Fibroblast of lung (primary cell): ENCODE data around the gene DAB1. TPM values are rescaled to one million over a fixed set of nuclear protein-coding genes. Genes with fewer than 3 reads are reported as not detected.
"Not testable (repeated sequence)": the region's sequence is repeated elsewhere in the genome, so short reads cannot be mapped to it uniquely, and the experiment has no call there.

ENCODE experiments used
- DNase-seq, 2 donors: peaks; one replicate each; pipeline versions ENCODE4 v3.0.0 to v3.0.0-alpha.2; 2010; ENCODE audit warnings: low read depth in 2 of 2
- H2AFZ ChIP-seq: 2 replicates; pipeline ENCODE4 v1.5.1; 2012; ENCODE audit warnings: low read length, control low read depth, inconsistent platforms
- H3K27ac ChIP-seq: 2 replicates; pipeline ENCODE4 v1.5.1; 2011; ENCODE audit warnings: low read length, control low read depth; ENCODE audit not compliant: insufficient read depth
- H3K27me3 ChIP-seq: 2 replicates; pipeline ENCODE4 v1.5.1; 2011; ENCODE audit warnings: mild to moderate bottlenecking, low read length; ENCODE audit not compliant: control insufficient read depth, insufficient read depth
- H3K36me3 ChIP-seq: 2 replicates; pipeline ENCODE4 v1.5.1; 2011; ENCODE audit warnings: low read length; ENCODE audit not compliant: control insufficient read depth, insufficient read depth
- H3K4me1 ChIP-seq: 2 replicates; pipeline ENCODE4 v1.5.1; 2011; ENCODE audit warnings: low read length; ENCODE audit not compliant: control insufficient read depth, insufficient read depth; ENCODE audit errors: extremely low read depth
- H3K4me2 ChIP-seq: 2 replicates; pipeline ENCODE4 v1.5.1; 2011; ENCODE audit warnings: low read length, control low read depth; ENCODE audit not compliant: insufficient read depth; ENCODE audit errors: extremely low read depth
- H3K4me3 ChIP-seq, 4 experiments: fragments of 200-600 bp in 1 of 4; sonication (generic) in 1 of 4; replicated peaks in 1 of 4; 2 replicates each; pipeline ENCODE4 v1.5.1; 2011 to 2016; ENCODE audit warnings: low read length in 4 of 4, low read depth in 3 of 4, mild to moderate bottlenecking in 3 of 4, control low read depth in 2 of 4, inconsistent platforms in 1 of 4, mixed read lengths in 1 of 4; ENCODE audit not compliant: insufficient read depth in 1 of 4; ENCODE audit errors: control extremely low read depth in 1 of 4
- H3K79me2 ChIP-seq: 2 replicates; pipeline ENCODE4 v1.5.1; 2012; ENCODE audit warnings: mild to moderate bottlenecking, low read length, inconsistent platforms; ENCODE audit not compliant: control insufficient read depth, insufficient read depth
- H3K9ac ChIP-seq: 2 replicates; pipeline ENCODE4 v1.5.1; 2011; ENCODE audit warnings: mild to moderate bottlenecking, low read length, control low read depth; ENCODE audit not compliant: insufficient read depth
- H3K9me3 ChIP-seq: 2 replicates; pipeline ENCODE4 v1.5.1; 2012; ENCODE audit warnings: low read depth, low read length; ENCODE audit not compliant: control insufficient read depth, insufficient read depth
- H4K20me1 ChIP-seq: 2 replicates; pipeline ENCODE4 v1.5.1; 2011; ENCODE audit warnings: low read length; ENCODE audit not compliant: control insufficient read depth, insufficient read depth; ENCODE audit errors: extremely low read depth
- EZH2 ChIP-seq: IDR thresholded peaks from 2 replicates; pipeline ENCODE4 v1.5.1; 2012; ENCODE audit warnings: low read length, control low read depth, mild to moderate bottlenecking; ENCODE audit errors: missing control alignments
- polyA plus RNA-seq, 2 donors: library from polyadenylated mRNA; depleted of rRNA in 1 of 2; stranded (reverse) in 1 of 2; unstranded in 1 of 2; fragments of >200 nt; gene quantifications; 2 replicates each; pipeline ENCODE4 v1.2.1, GENCODE V29; 2011 to 2012; ENCODE audit warnings: missing spikeins in 1 of 2
- total RNA-seq: library from RNA; depleted of rRNA; stranded (reverse); fragments of >200 nt; gene quantifications from 2 replicates; pipeline ENCODE4 v1.2.1, GENCODE V29; 2014
- TF ChIP-seq, protein P1 (sequence below), 2 donors: IDR thresholded peaks in 1 of 2; conservative IDR thresholded peaks in 1 of 2; 1 replicate in 1 of 2; 2 replicates in 1 of 2; pipeline ENCODE4 v1.5.1; 2011 to 2012; ENCODE audit warnings: low read length in 2 of 2, control low read depth in 1 of 2, inconsistent platforms in 1 of 2, low read depth in 1 of 2, mild to moderate bottlenecking in 1 of 2

DAB1 gene
- total and polyA plus RNA-seq, 2 donors (not counting 1 experiment from before 2014, with no cell fraction given), result 0.17 to 2.0 TPM

GRCh38 chr1:57088653-57089052 is 335.2 kb downstream of the DAB1 start:
- Histone ChIP-seq H3K27me3 (no peaks in the 10 kb centered on the region), H4K20me1 (no peaks in the 10 kb centered on the region), H3K9me3 (no peaks in the 10 kb centered on the region), H3K4me2 (no peak overlapping the region), H3K79me2 (no peaks in the 10 kb centered on the region), H3K9ac (no peak overlapping the region), H3K4me3 (no peak overlapping the region), H3K4me1 (no peaks in the 10 kb centered on the region), H2AFZ (no peak overlapping the region), H3K27ac (no peak overlapping the region), H3K36me3 (no peaks in the 10 kb centered on the region)
- TF ChIP-seq, protein P1, sequence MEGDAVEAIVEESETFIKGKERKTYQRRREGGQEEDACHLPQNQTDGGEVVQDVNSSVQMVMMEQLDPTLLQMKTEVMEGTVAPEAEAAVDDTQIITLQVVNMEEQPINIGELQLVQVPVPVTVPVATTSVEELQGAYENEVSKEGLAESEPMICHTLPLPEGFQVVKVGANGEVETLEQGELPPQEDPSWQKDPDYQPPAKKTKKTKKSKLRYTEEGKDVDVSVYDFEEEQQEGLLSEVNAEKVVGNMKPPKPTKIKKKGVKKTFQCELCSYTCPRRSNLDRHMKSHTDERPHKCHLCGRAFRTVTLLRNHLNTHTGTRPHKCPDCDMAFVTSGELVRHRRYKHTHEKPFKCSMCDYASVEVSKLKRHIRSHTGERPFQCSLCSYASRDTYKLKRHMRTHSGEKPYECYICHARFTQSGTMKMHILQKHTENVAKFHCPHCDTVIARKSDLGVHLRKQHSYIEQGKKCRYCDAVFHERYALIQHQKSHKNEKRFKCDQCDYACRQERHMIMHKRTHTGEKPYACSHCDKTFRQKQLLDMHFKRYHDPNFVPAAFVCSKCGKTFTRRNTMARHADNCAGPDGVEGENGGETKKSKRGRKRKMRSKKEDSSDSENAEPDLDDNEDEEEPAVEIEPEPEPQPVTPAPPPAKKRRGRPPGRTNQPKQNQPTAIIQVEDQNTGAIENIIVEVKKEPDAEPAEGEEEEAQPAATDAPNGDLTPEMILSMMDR (conservative IDR thresholded peaks at IDR 0.05 in 1 of 2, IDR thresholded peaks at IDR 0.05 in 1 of 2; ENCODE audit: low read depth in 1 of 2, low read length in 2 of 2), result no peak
- TF ChIP-seq EZH2, result no peak
- DNase-seq, result peak in 1 of 2 donors; percentile 13

DNA sequence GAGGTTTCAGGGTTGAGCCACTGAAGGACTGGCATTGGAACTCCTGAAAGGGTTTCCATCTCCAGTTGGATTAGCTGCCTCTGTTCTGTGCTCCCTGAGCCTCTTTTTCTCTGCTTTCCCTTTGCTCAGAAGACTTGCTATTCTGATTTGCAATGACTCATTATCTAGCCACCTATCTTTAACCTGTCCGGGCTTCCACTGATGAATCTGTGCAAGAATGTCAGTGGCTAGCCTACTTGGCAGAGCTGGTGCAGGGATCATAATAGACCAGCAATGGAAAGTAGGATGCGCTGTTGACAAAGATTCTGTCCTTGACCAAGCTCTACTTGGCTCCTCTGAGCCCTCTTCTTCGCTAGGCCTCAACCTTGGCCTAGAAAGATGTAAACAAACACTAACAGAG is 336.2 kb downstream of the DAB1 start:
- not testable (repeated sequence) for H3K9ac ChIP-seq, H3K4me3 ChIP-seq, H3K36me3 ChIP-seq, H3K27ac ChIP-seq, H4K20me1 ChIP-seq, H3K79me2 ChIP-seq, H2AFZ ChIP-seq, DNase-seq, H3K4me2 ChIP-seq, H3K9me3 ChIP-seq, H3K4me1 ChIP-seq, H3K27me3 ChIP-seq

GRCh38 chr1:57086154-57086553 is 337.7 kb downstream of the DAB1 start:
- Histone ChIP-seq H3K36me3 (no peaks in the 10 kb centered on the region), H3K4me3 (no peak overlapping the region), H3K27ac (no peak overlapping the region), H3K9me3 (no peaks in the 10 kb centered on the region), H3K79me2 (no peaks in the 10 kb centered on the region), H4K20me1 (no peaks in the 10 kb centered on the region), H3K9ac (no peak overlapping the region), H3K4me1 (no peaks in the 10 kb centered on the region), H3K27me3 (no peaks in the 10 kb centered on the region), H3K4me2 (no peak overlapping the region), H2AFZ (no peak overlapping the region)
- no peak for TF ChIP-seq EZH2
- TF ChIP-seq, protein P1 (conservative IDR thresholded peaks at IDR 0.05 in 1 of 2, IDR thresholded peaks at IDR 0.05 in 1 of 2; ENCODE audit: low read depth in 1 of 2, low read length in 2 of 2), result no peak
- no peak for DNase-seq

GRCh38 chr1:57084701-57085100 is 339.2 kb downstream of the DAB1 start:
- H3K4me2 ChIP-seq, result no peak overlapping the region
- H2AFZ ChIP-seq, result no peak overlapping the region
- H3K4me1 ChIP-seq, result no peaks in the 10 kb centered on the region
- H3K27me3 ChIP-seq, result no peaks in the 10 kb centered on the region
- no peak for DNase-seq
- TF ChIP-seq EZH2, result no peak
- TF ChIP-seq, protein P1 (conservative IDR thresholded peaks at IDR 0.05 in 1 of 2, IDR thresholded peaks at IDR 0.05 in 1 of 2; ENCODE audit: low read depth in 1 of 2, low read length in 2 of 2), result no peak
- H3K4me3 ChIP-seq, result no peak overlapping the region
- no peaks in the 10 kb centered on the region for H4K20me1 ChIP-seq
- no peak overlapping the region for H3K9ac ChIP-seq
- no peak overlapping the region for H3K27ac ChIP-seq
- H3K79me2 ChIP-seq, result no peaks in the 10 kb centered on the region
- H3K36me3 ChIP-seq, result no peaks in the 10 kb centered on the region
- H3K9me3 ChIP-seq, result no peaks in the 10 kb centered on the region
